ENCODE results near the gene RNF26.

GRCh38 chr11:119324189-119324588 lies 10.1 kb upstream of the RNF26 start:
- TF ChIP-seq REST (IDR thresholded peaks at IDR 0.05; ENCODE audit: low read depth), result no peak
- TF ChIP-seq FOXM1 (IDR thresholded peaks at IDR 0.05; ENCODE audit: borderline replicate concordance, low read depth), result no peak
- no peak for TF ChIP-seq YY1 (IDR thresholded peaks at IDR 0.05; ENCODE audit: low read depth)

All from Ishikawa (cell line).